Stimulated activated CD4-positive, alpha-beta T cell treated with anti-CD3 and anti-CD28 coated beads, Interleukin-4, amount 100 ng/mL, for 24 hours (primary cell): ENCODE results near the gene ARL2.
"Not testable (repeated sequence)": the region's sequence is repeated elsewhere in the genome, so short reads cannot be mapped to it uniquely, and the experiment has no call there.

Experiments
- DNase-seq: peaks from one replicate; pipeline ENCODE4 v3.0.0-alpha.2; 2020

Gene ARL2

DNA sequence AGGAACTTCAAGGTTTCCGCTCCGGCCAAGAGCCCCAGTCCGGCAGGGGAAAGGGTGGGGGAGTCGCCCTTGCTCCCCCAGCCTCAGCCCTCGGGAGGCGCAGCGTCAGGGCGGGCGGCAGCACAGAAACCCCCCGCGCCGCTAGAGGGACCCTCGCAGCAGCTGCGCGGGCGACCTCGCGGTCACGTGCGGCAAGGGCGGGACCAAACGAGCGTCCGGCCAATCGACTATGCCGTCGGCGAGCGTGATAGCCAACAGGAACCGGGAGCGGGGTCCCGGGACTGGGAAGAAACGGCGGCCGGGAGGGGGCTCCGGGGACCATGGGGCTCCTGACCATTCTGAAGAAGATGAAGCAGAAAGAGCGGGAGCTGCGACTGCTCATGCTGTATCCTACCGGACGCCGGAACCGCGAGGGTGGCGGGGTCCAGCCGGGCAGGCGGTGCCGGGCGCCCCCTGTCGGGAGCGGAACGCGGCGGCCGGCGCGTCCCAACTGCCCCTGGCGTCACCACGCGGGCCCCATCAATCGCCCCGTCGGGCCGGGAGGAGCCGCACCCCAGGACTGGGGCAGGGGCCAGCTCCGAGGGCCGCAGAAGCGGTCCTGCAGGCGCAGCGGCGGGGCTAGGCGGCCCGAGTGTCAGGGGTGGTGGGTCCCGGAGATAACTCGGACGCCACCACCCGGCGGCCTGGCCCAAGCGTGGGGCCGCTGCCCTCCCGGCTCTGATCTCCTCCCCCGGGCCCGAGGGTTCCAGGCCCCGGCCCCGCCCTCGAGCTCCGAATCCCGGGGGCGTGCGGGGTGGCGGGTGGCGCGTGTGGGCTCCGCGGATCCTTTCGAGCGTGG lies at the start of gene ARL2:
TSS of gene ARL2 (plus strand) at position 273 of the 838 bp plus-strand sequence. CDS start at position 321, 48 bp downstream.
- peak; percentile 88 for DNase-seq

DNA sequence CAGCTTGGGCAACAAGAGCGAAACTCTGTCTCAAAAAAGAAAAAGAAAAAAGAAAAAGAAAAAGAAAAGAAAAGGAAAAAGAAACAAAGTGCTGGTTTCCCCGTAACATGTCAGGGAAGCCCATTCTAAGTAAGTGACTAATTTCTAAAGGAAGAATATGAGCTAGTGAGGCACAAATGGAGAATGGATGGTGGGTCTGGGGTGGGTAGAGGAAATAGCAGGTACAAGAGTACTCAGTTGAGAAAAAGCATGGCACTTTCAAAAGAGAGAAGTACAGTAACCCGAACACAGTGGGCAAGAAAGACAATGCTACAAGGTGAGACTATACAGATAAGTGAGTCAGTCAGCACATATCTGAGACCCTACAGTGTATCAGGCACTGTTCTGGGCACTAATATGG lies 46.6 kb upstream of the ARL2 start:
- no peak for DNase-seq

DNA sequence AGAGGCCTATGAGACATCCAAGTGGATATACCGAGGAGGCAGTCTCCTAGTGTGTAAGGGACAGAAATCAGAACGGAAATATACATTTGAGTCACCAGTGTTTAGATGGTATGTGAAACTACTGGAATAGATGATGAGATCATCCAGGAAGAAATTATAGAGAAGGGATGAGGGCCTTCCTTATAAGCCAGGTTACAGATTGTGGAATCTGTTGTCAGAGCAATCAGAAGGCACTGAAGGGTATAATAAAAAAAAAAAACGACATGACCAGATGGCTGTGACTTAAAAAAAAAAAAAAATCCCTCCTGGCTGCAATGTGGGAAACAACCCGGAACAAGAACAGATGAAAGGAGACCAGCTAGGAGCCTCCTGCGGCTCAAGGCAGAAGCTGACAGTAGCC lies 44.8 kb upstream of the ARL2 start:
- DNase-seq, result no peak

DNA sequence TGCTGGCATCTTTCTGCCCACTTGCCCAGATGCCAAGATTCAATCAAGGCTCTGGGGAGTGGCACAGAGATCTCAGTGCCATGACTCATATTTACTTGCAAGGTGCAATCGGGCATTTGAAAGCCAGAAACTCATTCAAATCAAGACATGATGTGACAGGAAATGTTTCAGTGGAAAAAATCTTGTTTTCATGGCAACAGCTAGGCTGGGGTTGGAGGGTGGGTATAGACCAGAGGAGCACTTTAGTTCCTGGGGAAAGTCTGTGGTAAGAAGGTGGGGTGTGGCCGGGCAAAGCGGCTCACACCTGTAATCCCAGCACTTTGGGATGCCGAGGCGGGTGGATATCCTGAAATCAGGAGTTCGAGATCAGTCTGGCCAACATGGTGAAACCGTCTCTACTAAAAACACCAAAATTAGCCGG lies 43.2 kb upstream of the ARL2 start:
- peak; percentile 43 for DNase-seq

- DNase-seq, result peak; percentile 91
These were observed 42.3 kb upstream of the ARL2 start, which contains the start of gene MAJIN for GRCh38 chr11:64971421-64972233. Gene MAJIN, minus strand, starts transcription at chr11:64972108. Its CDS starts 12,703 bp downstream, at chr11:64959405.

- no peak for DNase-seq
These were observed 39.8 kb upstream of the ARL2 start for GRCh38 chr11:64974124-64974523.

- DNase-seq, result no peak
These were observed 37.3 kb upstream of the ARL2 start for GRCh38 chr11:64976651-64977050.

DNA sequence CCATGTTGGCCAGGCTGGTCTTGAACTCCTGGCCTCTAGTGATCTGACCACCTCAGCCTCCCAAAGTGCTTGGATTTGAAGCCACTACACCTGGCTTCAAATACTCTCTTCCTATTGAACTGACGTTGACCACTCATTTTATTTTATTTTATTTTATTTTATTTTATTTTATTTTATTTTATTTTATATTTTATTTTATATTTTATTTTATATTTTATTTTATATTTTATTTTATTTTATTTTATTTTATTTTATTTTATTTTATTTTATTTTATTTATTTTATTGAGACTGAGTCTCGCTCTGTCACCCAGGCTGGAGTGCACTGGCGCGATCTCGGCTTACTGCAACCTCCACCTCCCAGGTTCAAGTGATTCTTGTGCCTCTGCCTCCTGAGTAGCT lies 30.6 kb upstream of the ARL2 start:
- DNase-seq, result not testable (repeated sequence)

DNA sequence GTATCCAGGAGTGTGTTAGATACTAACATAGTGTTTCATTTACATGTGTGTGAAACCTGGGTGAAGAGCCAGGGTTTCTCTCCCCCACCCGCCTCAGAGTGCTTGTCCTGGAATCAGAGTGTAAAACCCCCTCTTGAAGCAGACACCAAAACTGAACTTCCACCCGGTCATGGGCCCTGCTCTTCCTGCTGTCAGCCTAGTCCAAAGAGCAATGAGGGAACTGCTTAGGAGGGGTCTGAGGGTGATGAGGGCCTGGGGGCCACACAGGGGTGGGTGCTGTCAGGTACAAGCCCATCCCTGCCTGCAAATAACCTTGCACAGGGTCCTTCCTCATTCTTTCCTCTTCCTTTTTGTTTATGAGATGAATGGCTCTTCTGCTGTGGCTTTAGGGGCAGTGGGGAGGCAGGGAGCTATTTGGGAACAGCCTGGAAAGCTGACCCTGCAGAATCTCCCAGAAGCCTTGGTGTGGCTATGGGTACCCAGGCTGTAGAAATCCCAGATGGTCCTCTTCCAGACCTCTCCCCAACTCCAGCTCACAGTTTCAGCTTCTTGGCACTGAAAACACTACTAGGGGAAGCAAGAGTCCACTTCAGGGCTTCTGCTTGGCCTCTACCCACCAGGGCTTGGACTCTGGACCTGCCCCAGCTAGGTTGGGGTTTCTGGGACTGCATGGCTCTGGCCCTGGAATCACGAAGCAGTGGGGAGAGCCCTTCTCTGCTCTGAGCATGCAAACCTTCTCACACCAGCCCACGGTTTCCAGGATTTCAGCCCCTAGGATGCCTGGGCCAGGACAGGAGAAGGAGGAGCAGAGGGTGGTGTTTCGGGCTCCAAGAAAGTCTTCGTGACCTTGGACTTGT lies 25.7 kb upstream of the ARL2 start:
- DNase-seq, result no peak

DNA sequence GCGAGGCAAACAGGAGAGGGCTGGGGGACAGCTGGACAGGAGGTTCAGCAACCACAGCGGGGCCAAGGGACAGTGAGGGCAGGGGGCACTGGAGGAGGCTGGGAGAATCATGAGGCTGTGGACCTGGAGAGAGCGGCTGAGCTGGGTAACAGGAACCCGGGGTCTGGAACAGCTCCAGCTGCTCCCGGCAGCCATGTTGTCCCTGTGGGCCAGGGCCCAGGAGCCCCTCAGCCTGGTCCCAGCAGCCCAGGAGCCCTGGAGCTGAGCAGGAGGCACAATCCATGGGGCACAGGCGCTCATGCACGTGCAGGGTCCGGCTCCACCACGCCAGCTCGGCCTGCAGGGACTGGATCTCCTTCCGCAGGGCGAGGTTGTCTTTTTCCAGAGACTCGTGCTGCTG lies 24.5 kb upstream of the ARL2 start:
- DNase-seq, result no peak

- no peak for DNase-seq
These were observed 23.6 kb upstream of the ARL2 start for GRCh38 chr11:64990222-64990923.

GRCh38 chr11:64994318-64994717 lies 19.6 kb upstream of the ARL2 start:
- no peak for DNase-seq

DNA sequence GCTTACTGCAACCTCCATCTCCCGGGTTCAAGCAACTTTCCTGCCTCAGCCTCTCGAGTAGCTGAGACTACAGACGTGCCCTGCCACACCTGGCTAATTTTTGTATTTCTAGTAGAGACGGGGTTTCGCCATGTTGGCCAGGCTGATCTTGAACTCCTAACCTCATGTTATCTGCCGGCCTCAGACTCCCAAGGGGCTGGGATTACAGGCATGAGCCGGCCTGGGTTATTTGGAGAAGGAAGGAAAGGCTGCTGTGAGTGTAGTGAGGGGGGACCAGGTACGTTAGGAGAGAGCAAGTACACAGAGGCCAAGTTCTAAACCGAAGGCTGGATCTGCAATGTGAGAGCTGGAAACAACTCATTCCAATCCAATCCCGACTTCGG lies 17.6 kb upstream of the ARL2 start:
- no peak for DNase-seq

DNA sequence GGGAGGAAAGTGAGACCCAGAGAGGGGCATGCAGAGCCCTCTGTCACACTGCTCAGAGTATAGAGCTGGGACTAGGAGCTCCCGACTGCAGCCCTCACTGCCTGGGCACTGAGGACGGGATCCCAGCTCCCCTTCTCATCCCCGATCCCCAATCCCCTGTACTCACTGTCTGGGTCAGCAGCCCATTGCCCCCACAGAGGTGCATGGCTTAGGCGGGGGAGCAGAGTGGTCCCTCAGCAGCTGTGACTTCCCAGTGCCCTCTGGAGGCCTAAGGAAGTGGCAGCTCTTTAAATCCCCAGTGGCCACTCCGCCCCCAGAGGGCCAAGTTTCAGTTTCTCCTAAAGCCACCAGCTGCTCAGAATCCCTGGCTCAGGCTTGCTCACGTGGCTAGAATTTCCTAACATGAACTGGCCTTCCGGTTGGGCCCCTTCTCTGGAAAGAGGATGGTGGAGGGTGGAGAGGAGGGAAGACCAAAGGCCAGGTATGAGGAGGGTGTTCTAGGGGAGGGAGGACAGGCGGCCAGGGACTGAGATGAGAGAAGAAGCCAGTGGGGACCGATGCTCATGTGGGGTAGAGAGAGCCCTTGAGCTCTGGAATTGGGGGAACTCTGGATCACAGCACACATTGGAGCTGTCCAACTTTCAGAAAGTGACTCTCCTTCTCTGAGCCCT lies 17.1 kb upstream of the ARL2 start, which contains the start of gene BATF2:
TSS of gene BATF2 (minus strand) at position 262 of the 671 bp plus-strand sequence. CDS start at position 205, 57 bp downstream.
- DNase-seq, result no peak

- DNase-seq, result no peak
These were observed 15.8 kb upstream of the ARL2 start for GRCh38 chr11:64998141-64998540.

DNA sequence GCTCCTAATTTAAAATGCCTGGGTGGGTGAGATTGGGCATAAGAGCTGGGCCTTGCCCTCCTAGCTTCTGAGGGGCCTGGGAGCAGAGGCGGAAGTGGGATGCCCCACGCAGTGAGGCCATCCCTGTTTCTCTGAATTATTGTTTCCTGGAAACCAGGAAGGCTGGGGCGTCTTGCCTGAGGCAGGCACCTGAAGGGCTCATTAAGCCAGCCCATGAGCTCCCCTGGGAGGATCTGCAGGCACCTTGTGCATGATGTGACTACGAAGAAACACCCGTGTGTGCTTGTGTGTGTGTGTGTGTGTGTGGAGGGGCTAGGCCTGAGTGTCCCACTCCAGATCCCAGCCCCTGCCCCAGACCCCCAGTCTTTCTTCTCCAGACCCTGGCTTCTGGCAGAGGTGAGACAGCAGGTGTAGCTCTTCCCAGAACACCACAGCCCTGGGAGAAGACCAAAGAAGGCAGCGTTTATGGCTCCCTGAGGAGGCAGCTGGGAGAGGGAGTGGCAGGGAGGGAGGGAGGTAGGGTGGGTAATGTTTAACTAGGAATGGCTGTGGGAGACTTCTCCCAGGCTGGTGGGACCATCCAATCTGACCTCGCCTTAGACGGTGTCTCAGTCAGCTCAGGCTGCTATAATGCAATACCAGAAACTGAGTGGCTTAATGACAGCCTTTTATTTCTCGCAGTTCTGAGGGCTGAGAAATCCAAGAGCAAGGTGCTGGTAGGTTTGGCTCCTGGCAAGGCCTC lies 15.1 kb upstream of the ARL2 start:
- DNase-seq, result no peak

DNA sequence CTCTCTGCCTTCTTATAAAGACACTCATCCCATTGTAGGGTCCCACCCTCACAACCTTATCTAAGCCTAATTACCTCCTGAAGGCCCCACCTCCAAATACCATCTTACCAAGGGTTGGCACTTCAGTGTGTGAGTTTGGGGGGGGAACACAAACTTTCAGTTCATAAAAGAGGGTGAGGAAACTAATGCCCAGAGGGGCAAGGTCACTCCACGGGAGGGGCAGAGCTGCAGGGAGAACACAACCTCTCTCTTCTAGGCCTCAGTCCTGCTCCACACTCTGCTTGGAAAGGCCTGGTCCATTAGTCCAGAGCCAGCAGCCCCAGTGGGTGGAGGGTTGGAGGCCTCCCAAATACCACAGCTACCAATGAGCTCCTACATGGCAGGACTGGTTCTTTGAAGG lies 14.5 kb upstream of the ARL2 start:
- DNase-seq, result no peak

DNA sequence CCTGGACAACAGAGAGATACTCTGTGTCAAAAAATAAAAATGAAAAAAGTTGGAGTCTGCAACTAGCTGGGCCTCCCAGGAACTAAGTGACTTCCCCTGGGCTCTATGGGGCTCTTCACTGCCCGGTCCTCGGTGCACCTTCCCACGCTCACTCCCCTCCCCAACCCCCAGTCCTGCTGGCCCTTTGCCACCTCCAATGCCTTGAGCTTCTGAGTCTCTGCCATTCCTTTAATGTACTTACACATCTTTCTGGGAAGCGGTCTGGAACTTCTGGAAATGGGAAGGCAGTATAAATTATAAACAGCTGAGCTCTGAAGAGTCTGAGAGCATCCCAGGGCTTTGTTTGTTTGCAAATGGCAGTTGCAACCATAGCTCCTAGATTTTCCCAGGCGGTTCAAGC lies 11.3 kb upstream of the ARL2 start:
- DNase-seq, result no peak

DNA sequence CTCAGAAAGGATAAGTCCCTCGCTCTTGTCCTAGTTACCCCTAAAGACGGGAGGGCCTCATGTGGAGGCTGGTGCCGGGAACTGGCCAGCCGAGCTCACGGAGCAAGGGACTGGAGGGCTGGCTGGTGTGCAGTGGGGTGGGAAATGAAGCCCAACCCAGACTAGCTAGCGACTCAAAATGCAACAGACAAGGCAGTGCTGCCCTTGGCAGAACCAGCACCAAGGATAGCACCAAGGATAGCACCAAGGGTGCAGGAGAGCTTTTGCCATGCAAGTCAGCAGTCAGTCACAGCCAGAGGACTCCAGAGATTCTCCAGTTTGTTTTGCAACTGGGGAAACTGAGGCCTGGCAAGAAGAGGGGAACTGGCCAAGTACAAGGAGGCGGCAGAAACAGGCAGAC lies 10.7 kb upstream of the ARL2 start:
- DNase-seq, result no peak

- DNase-seq, result not testable (repeated sequence)
These were observed 10.0 kb upstream of the ARL2 start for GRCh38 chr11:65003968-65004367.

GRCh38 chr11:65008016-65008415 lies 5.9 kb upstream of the ARL2 start:
- no peak for DNase-seq
